Measurements from ENCODE around the gene UXS1.

The UXS1 gene

GRCh38 chr2:106090916-106091618 is 103.0 kb downstream of the UXS1 start:
- DNase-seq (ENCODE audit: low read depth in 2 of 2): no peak

GRCh38 chr2:106089611-106090010 is 104.5 kb downstream of the UXS1 start:
- no peak for DNase-seq (ENCODE audit: low read depth in 2 of 2)

- no peak for DNase-seq (ENCODE audit: low read depth in 2 of 2)
Measured at GRCh38 chr2:106085181-106085940, 108.7 kb downstream of the UXS1 start.

GRCh38 chr2:106080959-106081358 is 113.1 kb downstream of the UXS1 start:
- no peak for DNase-seq (ENCODE audit: low read depth in 2 of 2)

GRCh38 chr2:106078096-106078495 is 116.0 kb downstream of the UXS1 start:
- no peak for DNase-seq (ENCODE audit: low read depth in 2 of 2)

- DNase-seq (ENCODE audit: low read depth in 2 of 2): no peak
Measured at GRCh38 chr2:106076941-106077340, 117.2 kb downstream of the UXS1 start.

GRCh38 chr2:106075048-106075447 is 119.1 kb downstream of the UXS1 start:
- no peak for DNase-seq (ENCODE audit: low read depth in 2 of 2)

GRCh38 chr2:106073678-106074406 is 120.3 kb downstream of the UXS1 start:
- DNase-seq (ENCODE audit: low read depth in 2 of 2): no peak

- no peak for DNase-seq (ENCODE audit: low read depth in 2 of 2)
Measured at GRCh38 chr2:106070181-106070580, 123.9 kb downstream of the UXS1 start.

- no peak for DNase-seq (ENCODE audit: low read depth in 2 of 2)
Measured at GRCh38 chr2:106068451-106068850, 125.7 kb downstream of the UXS1 start.

- DNase-seq (ENCODE audit: low read depth in 2 of 2): no peak
Measured at GRCh38 chr2:106065983-106066820, 127.9 kb downstream of the UXS1 start.

GRCh38 chr2:106065268-106065982 is 128.7 kb downstream of the UXS1 start:
- DNase-seq (ENCODE audit: low read depth in 2 of 2): no peak

GRCh38 chr2:106063181-106063580 is 130.9 kb downstream of the UXS1 start:
- no peak for DNase-seq (ENCODE audit: low read depth in 2 of 2)

- DNase-seq (ENCODE audit: low read depth in 2 of 2): no peak
Measured at GRCh38 chr2:106062627-106063026, 131.5 kb downstream of the UXS1 start.

- DNase-seq (ENCODE audit: low read depth in 2 of 2): no peak
Measured at GRCh38 chr2:106061611-106062349, 132.3 kb downstream of the UXS1 start.

GRCh38 chr2:106059416-106060065 is 134.6 kb downstream of the UXS1 start:
- no peak for DNase-seq (ENCODE audit: low read depth in 2 of 2)

- DNase-seq (ENCODE audit: low read depth in 2 of 2): no peak
Measured at GRCh38 chr2:106058469-106059137, 135.5 kb downstream of the UXS1 start.

- no peak for DNase-seq (ENCODE audit: low read depth in 2 of 2)
Measured at GRCh38 chr2:106057206-106057605, 136.9 kb downstream of the UXS1 start.

All from stimulated activated CD4-positive, alpha-beta T cell treated with anti-CD3 and anti-CD28 coated beads, Interleukin-12 subunit alpha, Interleukin-12 subunit beta, amount 100 ng/mL, for 24 hours (primary cell).